ENCODE data around the gene PHLDB1. TPM values are rescaled to one million over a fixed set of nuclear protein-coding genes. Genes with fewer than 3 reads are reported as not detected.

PHLDB1 gene
- total RNA-seq, 4 donors from 2014 or later: 16.5 to 35.7 (median 22.7) TPM

- intact Hi-C loops (cut with DNase I; ENCODE audit: low total_unique reads): loop anchor here (1.0 to 2.0 kb wide), 2 partner anchors 24 to 50 kb away; no protein-coding TSS in a partner anchor
- Histone ChIP-seq H3K27me3 (no peaks in the 10 kb centered on the region), H3K9me3 (no peaks in the 10 kb centered on the region), H3K4me1 (peaks cover 0 to 11% of the 10 kb centered on the region in 2 donors), H3K36me3 (peaks cover 0 to 12% of the 10 kb centered on the region in 2 donors), H3K27ac (peak overlapping the region; percentile 29 to 54 (median 41)), H3K4me3 (no peak overlapping the region)
- ATAC-seq (peak; percentile 7 to 9), DNase-seq (no peak)
- TF ChIP-seq POLR2A (IDR thresholded peaks at IDR 0.05) (no peak), CTCF (IDR thresholded peaks at IDR 0.05 in 4 of 5, conservative IDR thresholded peaks at IDR 0.05 in 1 of 5) (peak in 1 of 5 experiments; percentile 30)
- in situ Hi-C loops (cut with MboI; ENCODE audit: low sequenced_read_pairs in 4 of 4): loop anchor here in 2 of 4 donors (10.0 kb wide), 1 partner anchor 64 kb away; no protein-coding TSS in a partner anchor
Measured at GRCh38 chr11:118658429-118659313, 51.3 kb downstream of the PHLDB1 start.

- in situ Hi-C loops (cut with MboI; ENCODE audit: low sequenced_read_pairs in 4 of 4) (loop anchor here in 2 of 4 donors (10.0 kb wide), 1 partner anchor 65 kb away; no protein-coding TSS in a partner anchor), intact Hi-C loops (cut with DNase I; ENCODE audit: low total_unique reads) (loop anchor here (1.0 to 2.0 kb wide), 2 partner anchors 25 to 51 kb away; no protein-coding TSS in a partner anchor)
- H3K4me3 ChIP-seq: no peak overlapping the region
- no peaks in the 10 kb centered on the region for H3K9me3 ChIP-seq
- H3K27ac ChIP-seq: peak overlapping the region; percentile 29 to 54 (median 41)
- peaks cover 0 to 11% of the 10 kb centered on the region in 2 donors for H3K4me1 ChIP-seq
- ATAC-seq: peak; percentile 80 to 89
- DNase-seq: peak; percentile 71 to 88
- TF ChIP-seq POLR2A (IDR thresholded peaks at IDR 0.05) (no peak), CTCF (IDR thresholded peaks at IDR 0.05 in 4 of 5, conservative IDR thresholded peaks at IDR 0.05 in 1 of 5) (peak; percentile 92 to 98 (median 95))
- peaks cover 0 to 4% of the 10 kb centered on the region in 2 donors for H3K36me3 ChIP-seq
- H3K27me3 ChIP-seq: no peaks in the 10 kb centered on the region
Measured at GRCh38 chr11:118659314-118659952, 52.0 kb downstream of the PHLDB1 start.

- in situ Hi-C loops (cut with MboI; ENCODE audit: low sequenced_read_pairs in 4 of 4) (loop anchor here in 2 of 4 donors (10.0 kb wide), 1 partner anchor 65 kb away; no protein-coding TSS in a partner anchor), intact Hi-C loops (cut with DNase I; ENCODE audit: low total_unique reads) (loop anchor here (1.0 to 2.0 kb wide), 2 partner anchors 25 to 52 kb away; no protein-coding TSS in a partner anchor)
- no peaks in the 10 kb centered on the region for H3K27me3 ChIP-seq
- H3K27ac ChIP-seq: no peak overlapping the region
- peaks cover 0 to 4% of the 10 kb centered on the region in 2 donors for H3K36me3 ChIP-seq
- peaks cover 0 to 11% of the 10 kb centered on the region in 2 donors for H3K4me1 ChIP-seq
- no peak overlapping the region for H3K4me3 ChIP-seq
- H3K9me3 ChIP-seq: no peaks in the 10 kb centered on the region
- TF ChIP-seq POLR2A (IDR thresholded peaks at IDR 0.05) (no peak), CTCF (IDR thresholded peaks at IDR 0.05 in 4 of 5, conservative IDR thresholded peaks at IDR 0.05 in 1 of 5) (no peak)
- ATAC-seq: no peak
- no peak for DNase-seq
Measured at GRCh38 chr11:118659953-118660680, 52.7 kb downstream of the PHLDB1 start.

GRCh38 chr11:118660681-118661424, 53.4 kb downstream of the PHLDB1 start:
- intact Hi-C loops (cut with DNase I; ENCODE audit: low total_unique reads) (no loop called here), in situ Hi-C loops (cut with MboI; ENCODE audit: low sequenced_read_pairs in 4 of 4) (no loop called here)
- no peaks in the 10 kb centered on the region for H3K9me3 ChIP-seq
- H3K4me3 ChIP-seq: no peak overlapping the region
- no peak for DNase-seq
- H3K36me3 ChIP-seq: peaks cover 0 to 4% of the 10 kb centered on the region in 2 donors
- TF ChIP-seq POLR2A (IDR thresholded peaks at IDR 0.05): no peak
- TF ChIP-seq CTCF (IDR thresholded peaks at IDR 0.05 in 4 of 5, conservative IDR thresholded peaks at IDR 0.05 in 1 of 5): no peak
- H3K27me3 ChIP-seq: no peaks in the 10 kb centered on the region
- H3K27ac ChIP-seq: no peak overlapping the region
- ATAC-seq: no peak
- H3K4me1 ChIP-seq: peaks cover 0 to 11% of the 10 kb centered on the region in 2 donors
